Measurements from ENCODE around the gene CYB561.

- peak; percentile 28; the same call in 1 of the 2 replicates for TF ChIP-seq CTCF (IDR thresholded peaks at IDR 0.05; ENCODE audit: low read depth, low read length)
- TF ChIP-seq EZH2phosphoT487 (IDR thresholded peaks at IDR 0.05; ENCODE audit: low read depth): no peak
Measured at GRCh38 chr17:63445954-63446752, at the start of gene CYB561.

All from OCI-LY3 (cell line).